ENCODE data around the gene IKZF5. TPM values are rescaled to one million over a fixed set of nuclear protein-coding genes. Genes with fewer than 3 reads are reported as not detected.

The IKZF5 gene
- total RNA-seq, 1 experiment from 2014 or later, result 12.5 TPM

DNA sequence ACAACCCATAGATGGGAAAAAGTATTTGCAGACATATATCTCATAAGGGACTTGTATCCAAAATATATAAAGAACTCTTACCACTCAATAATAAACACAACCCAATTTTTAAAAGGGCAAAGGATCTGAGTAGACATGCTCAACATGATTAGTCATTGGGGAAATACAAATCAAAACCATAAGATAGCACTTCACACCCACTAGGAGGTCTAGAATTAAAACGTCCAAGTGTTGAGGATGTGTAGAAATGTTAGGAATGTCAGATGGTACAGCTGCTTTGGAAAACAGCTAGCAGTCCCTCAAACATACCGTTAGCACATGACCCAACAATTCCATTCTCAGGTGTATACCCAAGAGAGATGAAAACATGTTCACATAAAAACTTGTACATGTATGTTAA, 20.1 kb downstream of the IKZF5 start:
- Mint-ChIP-seq H3K27ac (no peak overlapping the region), H3K4me1 (no peaks in the 10 kb centered on the region), H3K27me3 (ENCODE audit: low read depth) (no peaks in the 10 kb centered on the region), H3K36me3 (ENCODE audit: insufficient read depth in 1 of 3, low read depth in 3 of 3) (peaks cover 0 to 19% (median 17%) of the 10 kb centered on the region in 3 experiments; a peak in 4 of 7 replicates), H3K9me3 (no peaks in the 10 kb centered on the region), H3K4me3 (no peak overlapping the region)
- no peak overlapping the region for H4K91ac ChIP-seq (ENCODE audit: insufficient read length, low read depth, low read length)
- no peaks in the 10 kb centered on the region for H3K79me2 ChIP-seq (ENCODE audit: insufficient read depth, low read length)
- TF ChIP-seq, protein P1, sequence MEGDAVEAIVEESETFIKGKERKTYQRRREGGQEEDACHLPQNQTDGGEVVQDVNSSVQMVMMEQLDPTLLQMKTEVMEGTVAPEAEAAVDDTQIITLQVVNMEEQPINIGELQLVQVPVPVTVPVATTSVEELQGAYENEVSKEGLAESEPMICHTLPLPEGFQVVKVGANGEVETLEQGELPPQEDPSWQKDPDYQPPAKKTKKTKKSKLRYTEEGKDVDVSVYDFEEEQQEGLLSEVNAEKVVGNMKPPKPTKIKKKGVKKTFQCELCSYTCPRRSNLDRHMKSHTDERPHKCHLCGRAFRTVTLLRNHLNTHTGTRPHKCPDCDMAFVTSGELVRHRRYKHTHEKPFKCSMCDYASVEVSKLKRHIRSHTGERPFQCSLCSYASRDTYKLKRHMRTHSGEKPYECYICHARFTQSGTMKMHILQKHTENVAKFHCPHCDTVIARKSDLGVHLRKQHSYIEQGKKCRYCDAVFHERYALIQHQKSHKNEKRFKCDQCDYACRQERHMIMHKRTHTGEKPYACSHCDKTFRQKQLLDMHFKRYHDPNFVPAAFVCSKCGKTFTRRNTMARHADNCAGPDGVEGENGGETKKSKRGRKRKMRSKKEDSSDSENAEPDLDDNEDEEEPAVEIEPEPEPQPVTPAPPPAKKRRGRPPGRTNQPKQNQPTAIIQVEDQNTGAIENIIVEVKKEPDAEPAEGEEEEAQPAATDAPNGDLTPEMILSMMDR (conservative IDR thresholded peaks at IDR 0.05), result no peak
- H3K79me1 ChIP-seq (ENCODE audit: insufficient read depth, low read depth, low read length, poor library complexity, severe bottlenecking), result no peaks in the 10 kb centered on the region
- H3K4me1 ChIP-seq (ENCODE audit: insufficient read depth, low read length), result no peaks in the 10 kb centered on the region
- H3K4me2 ChIP-seq (ENCODE audit: insufficient read depth, insufficient read length, low read length), result no peak overlapping the region
- no peak overlapping the region for H2BK15ac ChIP-seq (ENCODE audit: low read depth, low read length)
- H3K23ac ChIP-seq (ENCODE audit: insufficient read length, low read depth, low read length), result no peak overlapping the region
- H3K9me3 ChIP-seq (ENCODE audit: control insufficient read depth, low read depth, low read length), result no peaks in the 10 kb centered on the region
- no peak overlapping the region for H3K9ac ChIP-seq (ENCODE audit: extremely low read depth, insufficient read length, low read length)
- H3K23me2 ChIP-seq (ENCODE audit: insufficient read length, low read depth, low read length, poor library complexity, severe bottlenecking), result no peaks in the 10 kb centered on the region
- no peak overlapping the region for H3K56ac ChIP-seq (ENCODE audit: insufficient read length, low read depth, low read length)
- H3K14ac ChIP-seq (ENCODE audit: insufficient read depth, low read length), result no peak overlapping the region
- no CpG with 5 or more reads among the region's 2 CpGs for WGBS (ENCODE audit: extremely low coverage, insufficient read length, low lambda C conversion rate)
- no peak overlapping the region for H2AFZ ChIP-seq (ENCODE audit: low read length)
- H2BK20ac ChIP-seq (ENCODE audit: low read depth, low read length, poor library complexity, severe bottlenecking), result no peak overlapping the region
- H3K27me3 ChIP-seq (ENCODE audit: insufficient read depth, low read length), result no peaks in the 10 kb centered on the region
- no peak for DNase-seq
- H3T11ph ChIP-seq (ENCODE audit: low read length), result no peak overlapping the region
- no peak overlapping the region for H3K27ac ChIP-seq (ENCODE audit: insufficient read length, low read depth, low read length)
- no peak overlapping the region for H2BK120ac ChIP-seq (ENCODE audit: low read depth, low read length, poor library complexity, severe bottlenecking)
- no peak overlapping the region for H2BK12ac ChIP-seq (ENCODE audit: insufficient read length, low read depth, low read length)
- H4K5ac ChIP-seq (ENCODE audit: insufficient read length, low read depth, low read length), result no peak overlapping the region
- no peaks in the 10 kb centered on the region for H4K20me1 ChIP-seq (ENCODE audit: control insufficient read depth, insufficient read depth, insufficient read length)
- H2AK5ac ChIP-seq (ENCODE audit: insufficient read length, low read length), result no peak overlapping the region
- H3K4ac ChIP-seq (ENCODE audit: low read depth, low read length), result no peak overlapping the region
- H2BK5ac ChIP-seq (ENCODE audit: insufficient read length, low read length), result no peak overlapping the region
- no peak overlapping the region for H3K18ac ChIP-seq (ENCODE audit: insufficient read length, low read depth, low read length)
- no peak overlapping the region for H4K8ac ChIP-seq (replicated peaks; ENCODE audit: insufficient read length, low read depth, low read length)

All from H9 (cell line).